PC-3 (cell line): ENCODE data around the gene PLOD3. TPM values are rescaled to one million over a fixed set of nuclear protein-coding genes. Genes with fewer than 3 reads are reported as not detected.

Source experiments
- ATAC-seq: fragments of 200-7000 bp; cut with Tn5 transposase; 2 replicates; pipeline ENCODE4 v1.9.1; 2020; ENCODE audit warnings: mild to moderate bottlenecking, moderate library complexity
- BruUV-seq: library from RNA; stranded (reverse); fragments of 400-500 nt; replicated peaks from 2 replicates; lab custom pipeline; 2021; lab: Mats Ljungman, UMichigan
- CTCF ChIA-PET: fragments of 300-600 bp; sonication (Branson Sonifier 250); formaldehyde crosslinking; loops from one replicate; lab custom pipeline; 2022; ENCODE audit warnings: antibody characterized with exemption; lab: Charles Lee
- POLR2A ChIA-PET: fragments of 300-600 bp; sonication (Branson Sonifier 250); formaldehyde crosslinking; loops from one replicate; lab custom pipeline; 2022; ENCODE audit warnings: antibody characterized with exemption; ENCODE audit not compliant: unreplicated experiment; lab: Charles Lee
- DNase-seq: peaks from one replicate; pipeline ENCODE4 v3.0.0-alpha.2; 2015
- H2AFZ ChIP-seq: fragments of 300-600 bp; sonication (generic); 2 replicates; pipeline ENCODE4 v1.6.0; 2016; ENCODE audit warnings: antibody characterized with exemption, low read length
- H3F3A ChIP-seq: fragments of 300-600 bp; sonication (generic); one replicate; pipeline ENCODE4 v1.6.0; 2017; ENCODE audit warnings: antibody characterized with exemption, low read length, control low read depth, mild to moderate bottlenecking; ENCODE audit not compliant: unreplicated experiment
- H3K27ac ChIP-seq: fragments of 300-600 bp; sonication (generic); 2 replicates; pipeline ENCODE4 v1.5.1; 2016; ENCODE audit warnings: mild to moderate bottlenecking, low read length
- H3K27me3 ChIP-seq: fragments of 300-600 bp; sonication (generic); 2 replicates; pipeline ENCODE4 v1.6.1; 2016; ENCODE audit warnings: low read length, mixed read lengths
- H3K36me3 ChIP-seq: fragments of 300-600 bp; sonication (generic); 2 replicates; pipeline ENCODE4 v1.6.1; 2016; ENCODE audit warnings: low read depth, mixed run types, low read length, mixed read lengths
- H3K4me1 ChIP-seq: fragments of 300-600 bp; sonication (generic); 2 replicates; pipeline ENCODE4 v1.5.1; 2016; ENCODE audit warnings: low read length; ENCODE audit not compliant: insufficient read depth
- H3K4me2 ChIP-seq: fragments of 300-600 bp; sonication (generic); 2 replicates; pipeline ENCODE4 v1.6.0; 2016; ENCODE audit warnings: low read length
- H3K4me3 ChIP-seq: fragments of 300-600 bp; sonication (generic); 2 replicates; pipeline ENCODE4 v1.5.1; 2016; ENCODE audit warnings: mild to moderate bottlenecking, low read length, mixed read lengths
- H3K79me2 ChIP-seq: fragments of 300-600 bp; sonication (generic); 2 replicates; pipeline ENCODE4 v1.6.1; 2017; ENCODE audit warnings: low read length, mixed read lengths
- H3K9ac ChIP-seq: fragments of 300-600 bp; sonication (generic); 2 replicates; pipeline ENCODE4 v1.6.0; 2016; ENCODE audit warnings: mild to moderate bottlenecking, low read length
- H3K9me2 ChIP-seq: fragments of 300-600 bp; sonication (generic); replicated peaks from 2 replicates; pipeline ENCODE4 v1.6.1; 2016; ENCODE audit warnings: mixed run types, low read length, mixed read lengths
- H3K9me3 ChIP-seq: fragments of 300-600 bp; sonication (generic); 2 replicates; pipeline ENCODE4 v1.6.1; 2016; ENCODE audit warnings: low read length, mixed read lengths
- H4K20me1 ChIP-seq: fragments of 300-600 bp; sonication (generic); 2 replicates; pipeline ENCODE4 v1.6.1; 2016; ENCODE audit warnings: low read length, mixed read lengths
- EZH2 ChIP-seq: fragments of 300-600 bp; sonication (generic); IDR thresholded peaks from one replicate; pipeline ENCODE4 v1.6.1; 2017; ENCODE audit warnings: antibody characterized with exemption, mild to moderate bottlenecking, low read length; ENCODE audit not compliant: unreplicated experiment
- EZH2phosphoT487 ChIP-seq: fragments of 300-600 bp; sonication (generic); IDR thresholded peaks from 2 replicates; pipeline ENCODE4 v1.6.1; 2018; ENCODE audit warnings: mild to moderate bottlenecking, antibody characterized with exemption, low read length, borderline replicate concordance
- intact Hi-C: fragments of 100-400 bp; cut with micrococcal nuclease; formaldehyde crosslinking; loops from 2 replicates; pipeline ENCODE4 v1.9.0; 2023
- total RNA-seq: library from RNA; depleted of rRNA; stranded (reverse); fragments of >200 nt; gene quantifications from 2 replicates; pipeline ENCODE4 v1.2.3, GENCODE V29; 2014
- TF ChIP-seq, protein P1 (sequence below): fragments of 300-600 bp; sonication (generic); conservative IDR thresholded peaks from 2 replicates; pipeline ENCODE4 v1.5.1; 2017; ENCODE audit warnings: antibody characterized with exemption, low read depth, mild to moderate bottlenecking, low read length

PLOD3 gene
- total RNA-seq, 1 experiment from 2014 or later: 66.6 TPM

DNA sequence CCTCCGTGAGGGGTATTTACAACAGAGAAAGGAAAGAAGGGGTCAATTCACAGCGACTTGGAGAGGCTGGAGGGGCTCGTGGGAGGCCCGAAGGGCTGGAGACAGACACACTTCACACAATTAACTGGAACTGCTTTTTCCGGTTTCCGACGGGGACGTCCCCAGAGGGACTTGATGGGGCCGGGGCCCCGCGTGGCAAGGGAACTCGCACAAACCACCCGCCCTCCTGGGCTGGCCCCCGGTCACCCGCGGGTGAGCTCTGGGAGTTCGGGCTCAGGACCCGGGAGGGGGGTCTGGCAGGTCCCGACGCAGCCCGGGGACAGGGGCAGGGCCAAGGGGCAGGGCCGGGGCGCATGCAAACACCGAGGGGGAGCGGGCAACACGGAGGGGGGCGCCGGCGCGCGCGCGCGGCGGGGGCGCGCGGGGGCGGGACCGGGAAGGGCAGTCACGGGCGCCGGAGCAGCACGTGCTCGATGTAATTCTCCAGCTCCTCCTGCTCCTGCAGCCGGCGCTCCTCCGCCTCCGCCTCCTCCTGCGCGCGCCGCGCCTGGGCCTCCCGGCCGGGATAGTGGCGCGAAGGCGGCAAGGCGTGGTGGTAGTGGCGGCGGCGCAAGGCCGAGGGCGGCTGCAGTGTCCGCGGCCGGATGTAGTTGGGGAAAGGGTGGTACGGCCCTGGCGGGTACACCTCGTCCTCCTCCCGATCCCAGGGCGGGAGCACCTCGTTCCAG lies 54.7 kb downstream of the PLOD3 start:
- Histone ChIP-seq H3K4me2 (peak overlapping the region; percentile 74), H4K20me1 (no peaks in the 10 kb centered on the region), H3K36me3 (peaks cover 3% of the 10 kb centered on the region; the same call in 1 of the 2 replicates), H3K79me2 (no peaks in the 10 kb centered on the region), H3K9me2 (no peaks in the 10 kb centered on the region), H3F3A (no peaks in the 10 kb centered on the region), H3K9me3 (no peaks in the 10 kb centered on the region), H3K4me1 (peaks cover 55% of the 10 kb centered on the region), H3K27ac (peak overlapping the region; percentile 58), H2AFZ (peak overlapping the region; percentile 53; the same call in 1 of the 2 replicates), H3K27me3 (peaks cover 26% of the 10 kb centered on the region), H3K9ac (peak overlapping the region; percentile 37), H3K4me3 (peak overlapping the region; percentile 53; the same call in 1 of the 2 replicates)
- ChIA-PET POLR2A (interaction anchor here (0.5 to 0.6 kb wide), 2 partner anchors 20 to 39 kb away, joined by 3 to 19 read pairs; no protein-coding TSS in a partner anchor), CTCF (interaction anchor here (0.6 to 2.0 kb wide), 3 partner anchors 19 to 489 kb away, joined by 4 to 9 read pairs (median 5); partner anchors contain the start of gene GNB2)
- DNase-seq (peak; percentile 56), ATAC-seq (peak; percentile 38)
- TF ChIP-seq EZH2phosphoT487: no peak
- TF ChIP-seq, protein P1, sequence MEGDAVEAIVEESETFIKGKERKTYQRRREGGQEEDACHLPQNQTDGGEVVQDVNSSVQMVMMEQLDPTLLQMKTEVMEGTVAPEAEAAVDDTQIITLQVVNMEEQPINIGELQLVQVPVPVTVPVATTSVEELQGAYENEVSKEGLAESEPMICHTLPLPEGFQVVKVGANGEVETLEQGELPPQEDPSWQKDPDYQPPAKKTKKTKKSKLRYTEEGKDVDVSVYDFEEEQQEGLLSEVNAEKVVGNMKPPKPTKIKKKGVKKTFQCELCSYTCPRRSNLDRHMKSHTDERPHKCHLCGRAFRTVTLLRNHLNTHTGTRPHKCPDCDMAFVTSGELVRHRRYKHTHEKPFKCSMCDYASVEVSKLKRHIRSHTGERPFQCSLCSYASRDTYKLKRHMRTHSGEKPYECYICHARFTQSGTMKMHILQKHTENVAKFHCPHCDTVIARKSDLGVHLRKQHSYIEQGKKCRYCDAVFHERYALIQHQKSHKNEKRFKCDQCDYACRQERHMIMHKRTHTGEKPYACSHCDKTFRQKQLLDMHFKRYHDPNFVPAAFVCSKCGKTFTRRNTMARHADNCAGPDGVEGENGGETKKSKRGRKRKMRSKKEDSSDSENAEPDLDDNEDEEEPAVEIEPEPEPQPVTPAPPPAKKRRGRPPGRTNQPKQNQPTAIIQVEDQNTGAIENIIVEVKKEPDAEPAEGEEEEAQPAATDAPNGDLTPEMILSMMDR: no peak
- intact Hi-C loops: no loop called here
- no TSS peak for BruUV-seq

DNA sequence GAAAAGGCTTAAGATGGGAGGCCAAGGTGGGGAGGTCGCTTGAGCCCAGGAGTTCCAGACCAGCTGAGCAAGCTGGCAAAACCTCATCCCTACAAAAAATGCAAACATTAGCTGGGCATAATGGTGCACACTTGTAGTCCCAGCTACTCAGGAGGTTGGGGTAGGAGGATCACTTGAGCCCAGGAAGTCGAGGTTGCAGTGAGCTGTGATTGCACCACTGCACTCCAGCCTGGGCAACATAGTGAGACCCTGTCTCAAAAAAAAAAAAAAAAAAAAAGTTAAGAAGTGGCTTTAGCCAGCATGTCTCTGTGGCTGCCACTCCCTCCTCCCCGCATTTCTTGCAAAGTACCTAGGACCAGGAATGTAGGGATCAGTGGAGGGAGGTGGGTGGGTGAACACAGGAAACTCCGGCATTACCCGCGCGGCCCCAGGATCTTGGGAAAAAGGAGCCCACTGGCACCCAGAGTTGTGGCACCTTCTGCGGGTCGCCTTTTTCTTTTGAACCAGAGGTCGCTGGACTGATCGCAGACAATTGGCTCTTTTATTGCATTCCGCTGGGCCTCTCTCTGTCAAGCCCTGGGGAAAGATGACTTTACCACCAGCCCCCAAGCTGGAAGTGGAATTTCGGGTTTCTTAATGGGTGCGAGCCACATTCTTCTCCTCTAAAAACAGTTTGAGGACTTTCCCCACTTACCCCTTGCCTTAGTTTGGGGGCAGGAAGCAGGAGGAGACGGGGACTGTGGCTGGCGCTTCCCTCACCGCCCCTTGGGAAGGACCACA lies 55.5 kb downstream of the PLOD3 start:
- ChIA-PET CTCF (interaction anchor here (1.2 kb wide), 1 partner anchor 18 kb away, joined by 5 read pairs; no protein-coding TSS in a partner anchor), POLR2A (interaction anchor here (0.7 kb wide), 1 partner anchor 219 kb away, joined by 17 read pairs; no protein-coding TSS in a partner anchor)
- Histone ChIP-seq H3K27ac (peak overlapping the region; percentile 58), H4K20me1 (no peaks in the 10 kb centered on the region), H3K9ac (0 out of 2 replicates have a peak overlapping the region, but pooled peaks have one; percentile 37), H3F3A (no peaks in the 10 kb centered on the region), H3K79me2 (no peaks in the 10 kb centered on the region), H3K9me3 (no peaks in the 10 kb centered on the region), H3K36me3 (peaks cover 9% of the 10 kb centered on the region; the same call in 1 of the 2 replicates), H3K4me3 (peak overlapping the region; percentile 53; the same call in 1 of the 2 replicates), H3K4me1 (peaks cover 58% of the 10 kb centered on the region), H3K9me2 (no peaks in the 10 kb centered on the region), H3K27me3 (peaks cover 17% of the 10 kb centered on the region), H3K4me2 (peak overlapping the region; percentile 74), H2AFZ (no peak overlapping the region)
- DNase-seq: peak; percentile 42
- ATAC-seq: no peak
- intact Hi-C loops: no loop called here
- no TSS peak for BruUV-seq
- TF ChIP-seq, protein P1: no peak
- TF ChIP-seq EZH2phosphoT487: no peak
- no peak for TF ChIP-seq EZH2
